ENCODE results near the gene LRRC49. TPM values are rescaled to one million over a fixed set of nuclear protein-coding genes. Genes with fewer than 3 reads are reported as not detected.

LRRC49 gene
- polyA plus RNA-seq, 4 donors, result 17.9 to 18.9 (median 18.4) TPM

DNA sequence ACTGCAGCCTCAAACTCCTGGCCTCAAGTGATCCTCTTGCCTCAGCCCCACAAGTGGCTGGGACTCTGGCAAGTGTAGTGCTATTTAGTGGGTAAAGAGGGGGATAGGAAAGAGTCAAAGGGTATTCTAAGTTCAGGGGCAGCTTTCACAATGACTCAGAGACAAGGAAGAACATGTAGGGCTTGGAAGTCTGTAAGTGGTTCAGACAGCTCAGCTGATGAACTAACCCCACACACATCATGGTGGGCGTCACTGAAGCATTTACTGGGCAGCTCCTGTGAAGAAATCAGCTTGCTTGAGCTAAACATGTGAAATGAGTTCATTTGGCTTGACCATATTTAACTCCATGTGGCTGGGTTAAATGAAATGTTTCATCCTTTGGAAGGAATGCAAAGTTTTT, 188.1 kb downstream of the LRRC49 start:
- no peak for DNase-seq (ENCODE audit: low read depth in 4 of 4, low spot score in 2 of 4)

DNA sequence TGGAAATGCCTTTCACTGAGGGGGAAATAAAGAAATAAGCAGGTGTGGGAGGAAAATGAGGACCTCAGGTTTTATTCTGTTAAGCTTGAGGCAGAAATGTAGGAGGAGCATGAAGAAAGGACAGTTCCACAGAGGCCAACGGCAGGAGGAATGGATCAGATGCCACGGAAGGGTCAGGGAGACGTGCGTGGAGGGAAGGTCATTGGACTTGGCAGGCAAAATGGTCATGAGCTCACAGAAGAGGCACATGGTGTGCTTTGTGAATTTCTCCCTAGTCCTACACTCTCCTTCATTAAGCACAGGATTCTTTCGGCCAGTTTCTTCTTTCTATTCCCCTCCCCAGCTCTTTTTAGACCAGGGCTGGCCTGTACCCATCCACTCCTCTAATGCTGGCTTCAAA, 190.2 kb downstream of the LRRC49 start:
- DNase-seq (ENCODE audit: low read depth in 4 of 4, low spot score in 2 of 4), result no peak

GRCh38 chr15:71083349-71083748, 190.7 kb downstream of the LRRC49 start:
- no peak for DNase-seq (ENCODE audit: low read depth in 4 of 4, low spot score in 2 of 4)

- DNase-seq (ENCODE audit: low read depth in 4 of 4, low spot score in 2 of 4), result no peak
These were observed 191.6 kb downstream of the LRRC49 start for GRCh38 chr15:71084264-71084663.

- DNase-seq (ENCODE audit: low read depth in 4 of 4, low spot score in 2 of 4), result no peak
These were observed 193.2 kb downstream of the LRRC49 start for GRCh38 chr15:71085809-71086208.

DNA sequence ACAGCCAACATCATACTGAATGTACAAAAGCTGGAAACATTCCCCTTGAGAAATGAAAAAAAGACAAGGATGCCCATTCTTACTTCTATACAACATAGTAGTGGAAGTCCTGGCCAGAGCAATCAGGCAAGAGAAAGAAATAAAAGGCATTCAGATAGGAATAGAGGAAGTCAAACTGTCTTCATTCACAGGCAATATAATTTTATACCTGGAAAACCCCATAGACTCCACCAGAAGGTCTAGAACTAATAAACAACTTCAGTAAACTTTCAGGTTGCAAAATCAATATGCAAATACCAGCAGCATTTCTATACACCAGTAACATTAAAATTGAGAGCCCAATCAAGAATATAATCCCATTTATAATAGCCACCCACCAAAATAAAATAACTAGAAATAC, 195.5 kb downstream of the LRRC49 start:
- DNase-seq (ENCODE audit: low read depth in 4 of 4, low spot score in 2 of 4), result no peak

GRCh38 chr15:71088683-71089082, 196.1 kb downstream of the LRRC49 start:
- no peak for DNase-seq (ENCODE audit: low read depth in 4 of 4, low spot score in 2 of 4)

- no peak for DNase-seq (ENCODE audit: low read depth in 4 of 4, low spot score in 2 of 4)
These were observed 197.2 kb downstream of the LRRC49 start for GRCh38 chr15:71089801-71090200.

DNA sequence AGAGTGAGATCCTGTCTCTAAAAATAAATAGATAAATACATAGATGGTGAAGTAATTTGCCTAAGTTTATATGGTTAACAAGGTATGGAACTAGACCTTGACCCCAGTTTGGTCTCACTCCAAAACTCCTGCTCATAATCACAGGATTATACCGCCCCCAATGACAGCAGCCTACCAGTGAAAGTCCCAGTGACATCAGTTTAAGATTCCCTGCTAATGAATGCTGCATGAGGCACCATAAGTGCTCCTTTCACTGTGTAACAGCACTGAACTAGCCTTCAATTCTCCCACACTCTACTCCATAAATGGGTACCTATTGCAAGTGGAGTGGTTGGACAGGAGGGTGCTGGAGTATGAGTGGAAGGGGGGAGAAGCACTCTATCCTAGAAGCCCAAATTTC, 199.0 kb downstream of the LRRC49 start:
- DNase-seq (ENCODE audit: low read depth in 4 of 4, low spot score in 2 of 4), result no peak

GRCh38 chr15:71092056-71092600, 199.5 kb downstream of the LRRC49 start:
- no peak for DNase-seq (ENCODE audit: low read depth in 4 of 4, low spot score in 2 of 4)

- DNase-seq (ENCODE audit: low read depth in 4 of 4, low spot score in 2 of 4), result no peak
These were observed 200.7 kb downstream of the LRRC49 start for GRCh38 chr15:71093054-71094024.

GRCh38 chr15:71094137-71094536, 201.5 kb downstream of the LRRC49 start:
- no peak for DNase-seq (ENCODE audit: low read depth in 4 of 4, low spot score in 2 of 4)

- DNase-seq (ENCODE audit: low read depth in 4 of 4, low spot score in 2 of 4), result no peak
These were observed 204.1 kb downstream of the LRRC49 start for GRCh38 chr15:71096676-71097075.

- no peak for DNase-seq (ENCODE audit: low read depth in 4 of 4, low spot score in 2 of 4)
These were observed 205.3 kb downstream of the LRRC49 start for GRCh38 chr15:71097890-71098289.

DNA sequence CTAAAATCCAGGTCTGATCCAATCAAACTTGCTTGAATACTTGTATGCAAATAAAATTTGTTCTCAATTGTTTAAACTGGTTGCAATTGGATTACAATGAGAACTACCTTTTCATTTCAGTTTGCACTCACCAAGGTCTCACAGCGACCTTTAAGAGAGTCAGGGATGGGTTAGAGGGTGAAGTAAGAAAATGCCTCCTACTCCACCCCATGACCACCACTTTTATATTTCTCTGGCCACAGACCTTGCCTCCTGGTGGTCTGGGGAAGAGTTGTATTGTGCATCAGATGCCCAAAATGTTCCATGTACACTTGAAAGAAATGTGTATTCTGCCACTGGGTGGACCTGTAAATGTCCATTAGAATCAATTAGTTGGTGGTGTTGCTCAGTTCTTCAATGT, 206.3 kb downstream of the LRRC49 start:
- no peak for DNase-seq (ENCODE audit: low read depth in 4 of 4, low spot score in 2 of 4)

Other genes with a start within 250 kb of the LRRC49 start
- 100 to 1,000 TPM in 2 of 4 donors, 10 to 100 TPM in 2; 86.6 to 131 (median 97.9) TPM for gene UACA, start 129.3 kb upstream of the LRRC49 start, polyA plus RNA-seq (ENCODE audit: insufficient read length in 4 of 4)
- gene LARP6, start 38.7 kb upstream of the LRRC49 start, polyA plus RNA-seq (ENCODE audit: insufficient read length in 4 of 4), result 10 to 100 TPM; 13.8 to 23.4 (median 17.3) TPM
- gene THAP10, start 393 bp upstream of the LRRC49 start, polyA plus RNA-seq (ENCODE audit: insufficient read length in 4 of 4), result 10 to 100 TPM in 1 of 4 donors, 1 to 10 TPM in 3; 7.0 to 11.1 (median 8.9) TPM
- 10 to 100 TPM; 30.0 to 48.5 (median 35.9) TPM for gene THSD4, start 222.6 kb downstream of the LRRC49 start, polyA plus RNA-seq (ENCODE audit: insufficient read length in 4 of 4)